Neuronal stem cell (in vitro differentiated cells): Measurements from ENCODE around the gene ANKH.
A peak's percentile ranks its signal among the peaks of the same experiment; 100 is the strongest.

Experiments
- DNase-seq: peaks from one replicate; pipeline ENCODE4 v3.0.0-alpha.2; 2013; ENCODE audit warnings: low spot score
- H2AFZ ChIP-seq: one replicate; pipeline ENCODE4 v1.6.1; 2013; ENCODE audit warnings: mild to moderate bottlenecking, low read length, inconsistent platforms
- H2AK5ac ChIP-seq: 2 replicates; pipeline ENCODE4 v1.6.1; 2013; ENCODE audit warnings: low read depth, mild to moderate bottlenecking, inconsistent platforms, low read length, moderate library complexity, mixed read lengths
- H2BK120ac ChIP-seq: 2 replicates; pipeline ENCODE4 v1.6.1; 2013; ENCODE audit warnings: low read depth, mild to moderate bottlenecking, inconsistent platforms, low read length, moderate library complexity, mixed read lengths
- H2BK12ac ChIP-seq: one replicate; pipeline ENCODE4 v1.6.1; 2013; ENCODE audit warnings: low read length, inconsistent platforms
- H2BK15ac ChIP-seq: 2 replicates; pipeline ENCODE4 v1.6.1; 2013; ENCODE audit warnings: mild to moderate bottlenecking, low read length, inconsistent platforms, mixed read lengths
- H2BK5ac ChIP-seq: one replicate; pipeline ENCODE4 v1.6.1; 2013; ENCODE audit warnings: inconsistent platforms, mild to moderate bottlenecking, low read length, moderate library complexity
- H3K14ac ChIP-seq: one replicate; pipeline ENCODE4 v1.6.1; 2013; ENCODE audit warnings: low read length, inconsistent platforms
- H3K18ac ChIP-seq: 2 replicates; pipeline ENCODE4 v1.6.1; 2013; ENCODE audit warnings: low read length, inconsistent platforms
- H3K23ac ChIP-seq: 2 replicates; pipeline ENCODE4 v1.6.1; 2013; ENCODE audit warnings: low read depth, mild to moderate bottlenecking, mixed read lengths, low read length, inconsistent platforms; ENCODE audit not compliant: poor library complexity
- H3K27ac ChIP-seq: replicated peaks from 3 replicates; pipeline ENCODE4 v1.5.1; 2013; ENCODE audit warnings: low read length, inconsistent platforms
- H3K27me3 ChIP-seq, 3 experiments: 2 replicates each; pipeline ENCODE4 v1.6.1; 2013; ENCODE audit warnings: low read length in 3 of 3, mild to moderate bottlenecking in 2 of 3, inconsistent platforms in 1 of 3, low read depth in 1 of 3, mixed read lengths in 1 of 3, moderate library complexity in 1 of 3; ENCODE audit not compliant: control insufficient read depth in 3 of 3, insufficient read depth in 3 of 3
- H3K36me3 ChIP-seq, 2 donors: replicated peaks in 1 of 2; 2 replicates each; pipeline ENCODE4 v1.6.1; 2013; ENCODE audit warnings: low read length in 2 of 2; ENCODE audit not compliant: control insufficient read depth in 2 of 2, insufficient read depth in 2 of 2
- H3K4ac ChIP-seq: 2 replicates; pipeline ENCODE4 v1.6.1; 2013; ENCODE audit warnings: inconsistent platforms, mild to moderate bottlenecking, low read length, moderate library complexity
- H3K4me1 ChIP-seq, 2 donors: 1 replicate in 1 of 2; 2 replicates in 1 of 2; pipeline ENCODE4 v1.6.1; 2013; ENCODE audit warnings: low read length in 2 of 2, low read depth in 1 of 2; ENCODE audit not compliant: control insufficient read depth in 2 of 2, insufficient read depth in 1 of 2
- H3K4me2 ChIP-seq: one replicate; pipeline ENCODE4 v1.6.1; 2013; ENCODE audit warnings: mild to moderate bottlenecking, low read length, inconsistent platforms; ENCODE audit not compliant: insufficient read depth, poor library complexity, severe bottlenecking
- H3K4me3 ChIP-seq, 2 donors: 2 replicates each; pipeline ENCODE4 v1.5.1; 2013; ENCODE audit warnings: low read length in 2 of 2, mild to moderate bottlenecking in 2 of 2, inconsistent platforms in 1 of 2, moderate library complexity in 1 of 2
- H3K79me1 ChIP-seq: one replicate; pipeline ENCODE4 v1.6.1; 2013; ENCODE audit warnings: low read depth, mild to moderate bottlenecking, inconsistent platforms, low read length, moderate library complexity
- H3K9ac ChIP-seq: one replicate; pipeline ENCODE4 v1.6.1; 2013; ENCODE audit warnings: mild to moderate bottlenecking, low read depth, low read length, inconsistent platforms; ENCODE audit not compliant: poor library complexity
- H3K9me3 ChIP-seq, 2 donors: replicated peaks in 1 of 2; 2 replicates each; pipeline versions ENCODE3 to v1.6.1; 2013; ENCODE audit warnings: low read length in 2 of 2, mild to moderate bottlenecking in 2 of 2, inconsistent platforms in 1 of 2, low read depth in 1 of 2, mixed read lengths in 1 of 2, moderate library complexity in 1 of 2; ENCODE audit not compliant: control insufficient read depth in 2 of 2, insufficient read depth in 1 of 2
- H4K8ac ChIP-seq: one replicate; pipeline ENCODE4 v1.6.1; 2013; ENCODE audit warnings: low read depth, mild to moderate bottlenecking, inconsistent platforms, low read length, moderate library complexity
- H4K91ac ChIP-seq: one replicate; pipeline ENCODE4 v1.6.1; 2013; ENCODE audit warnings: low read length, low read depth, mild to moderate bottlenecking, inconsistent platforms; ENCODE audit not compliant: poor library complexity
- WGBS, 2 donors: extraction: QIAGEN DNeasy Blood & Tissue Kit; methylation state at CpG; one replicate each; pipeline ENCODE4 v1.1.7; 2013; ENCODE audit warnings: missing lambda C conversion rate in 2 of 2, mixed read lengths in 1 of 2; ENCODE audit not compliant: insufficient read length in 2 of 2, insufficient replicate concordance in 1 of 2; ENCODE audit errors: extremely low coverage in 2 of 2; 5-methylcytosine and 5-hydroxymethylcytosine counted together

The ANKH gene

GRCh38 chr5:14884062-14884612, 12.6 kb upstream of the ANKH start:
- no peak overlapping the region for H3K14ac ChIP-seq
- no peak overlapping the region for H2BK12ac ChIP-seq
- H3K27me3 ChIP-seq: peaks cover 0 to 7% (median 0%) of the 10 kb centered on the region in 3 experiments
- WGBS, 2 donors: no CpG with 5 or more reads among the region's 4 CpGs
- no peaks in the 10 kb centered on the region for H3K9me3 ChIP-seq
- no peak overlapping the region for H4K8ac ChIP-seq
- H2BK5ac ChIP-seq: no peak overlapping the region
- H2AK5ac ChIP-seq: no peak overlapping the region
- no peak overlapping the region for H2BK120ac ChIP-seq
- no peak overlapping the region for H2AFZ ChIP-seq
- no peak overlapping the region for H3K18ac ChIP-seq
- H3K23ac ChIP-seq: no peak overlapping the region
- peaks cover 0 to 3% of the 10 kb centered on the region in 2 donors for H3K4me1 ChIP-seq
- no peak overlapping the region for H3K27ac ChIP-seq
- H3K4me3 ChIP-seq: no peak overlapping the region
- H2BK15ac ChIP-seq: no peak overlapping the region
- no peak for DNase-seq
- no peak overlapping the region for H3K4me2 ChIP-seq
- H4K91ac ChIP-seq: no peak overlapping the region
- no peaks in the 10 kb centered on the region for H3K36me3 ChIP-seq
- H3K4ac ChIP-seq: no peak overlapping the region
- no peak overlapping the region for H3K9ac ChIP-seq
- H3K79me1 ChIP-seq: no peaks in the 10 kb centered on the region

GRCh38 chr5:14882658-14883580, 11.3 kb upstream of the ANKH start:
- Histone ChIP-seq H3K4me1 (peaks cover 0 to 3% of the 10 kb centered on the region in 2 donors), H3K14ac (peak overlapping the region; percentile 79), H3K4me2 (no peak overlapping the region), H3K36me3 (no peaks in the 10 kb centered on the region), H3K79me1 (no peaks in the 10 kb centered on the region), H2AK5ac (peak overlapping the region; percentile 2), H2BK15ac (no peak overlapping the region), H3K9ac (peak overlapping the region; percentile 30), H3K27ac (no peak overlapping the region), H3K18ac (peak overlapping the region; percentile 46), H3K27me3 (no peaks in the 10 kb centered on the region), H2BK12ac (no peak overlapping the region), H2AFZ (no peak overlapping the region), H3K4me3 (no peak overlapping the region), H2BK120ac (no peak overlapping the region), H3K9me3 (no peaks in the 10 kb centered on the region), H2BK5ac (peak overlapping the region; percentile 72), H3K23ac (no peak overlapping the region), H4K8ac (no peak overlapping the region), H4K91ac (no peak overlapping the region), H3K4ac (no peak overlapping the region)
- no CpG with 5 or more reads among the region's 10 CpGs for WGBS, 2 donors
- no peak for DNase-seq

- H3K27me3 ChIP-seq: no peaks in the 10 kb centered on the region
- no peak overlapping the region for H4K91ac ChIP-seq
- H3K9ac ChIP-seq: no peak overlapping the region
- H3K27ac ChIP-seq: no peak overlapping the region
- no CpG with 5 or more reads among the region's 9 CpGs for WGBS, 2 donors
- H2BK12ac ChIP-seq: no peak overlapping the region
- no peak overlapping the region for H2AK5ac ChIP-seq
- peaks cover 0 to 3% of the 10 kb centered on the region in 2 donors for H3K4me1 ChIP-seq
- peak overlapping the region; percentile 32 for H3K14ac ChIP-seq
- H2AFZ ChIP-seq: no peak overlapping the region
- H3K4ac ChIP-seq: no peak overlapping the region
- no peak overlapping the region for H2BK5ac ChIP-seq
- H3K23ac ChIP-seq: no peak overlapping the region
- H3K9me3 ChIP-seq: no peaks in the 10 kb centered on the region
- H3K36me3 ChIP-seq: no peaks in the 10 kb centered on the region
- no peaks in the 10 kb centered on the region for H3K79me1 ChIP-seq
- no peak overlapping the region for H3K4me2 ChIP-seq
- H3K18ac ChIP-seq: peak overlapping the region; percentile 54
- no peak overlapping the region for H2BK15ac ChIP-seq
- no peak overlapping the region for H4K8ac ChIP-seq
- H2BK120ac ChIP-seq: peak overlapping the region; percentile 42
- no peak for DNase-seq
- no peak overlapping the region for H3K4me3 ChIP-seq
Observed at GRCh38 chr5:14881826-14882225, 10.2 kb upstream of the ANKH start.

- H3K27me3 ChIP-seq: no peaks in the 10 kb centered on the region
- H3K4ac ChIP-seq: no peak overlapping the region
- no peak overlapping the region for H2BK5ac ChIP-seq
- no CpG with 5 or more reads among the region's 1 CpG for WGBS, 2 donors
- no peaks in the 10 kb centered on the region for H3K9me3 ChIP-seq
- no peak overlapping the region for H4K91ac ChIP-seq
- H2AFZ ChIP-seq: no peak overlapping the region
- no peak overlapping the region for H3K14ac ChIP-seq
- no peak overlapping the region for H2BK120ac ChIP-seq
- no peak overlapping the region for H3K9ac ChIP-seq
- no peaks in the 10 kb centered on the region for H3K79me1 ChIP-seq
- no peak for DNase-seq
- H2AK5ac ChIP-seq: no peak overlapping the region
- no peak overlapping the region for H3K4me2 ChIP-seq
- H3K36me3 ChIP-seq: no peaks in the 10 kb centered on the region
- no peak overlapping the region for H3K27ac ChIP-seq
- H2BK12ac ChIP-seq: no peak overlapping the region
- H3K4me3 ChIP-seq: no peak overlapping the region
- peaks cover 0 to 3% of the 10 kb centered on the region in 2 donors for H3K4me1 ChIP-seq
- no peak overlapping the region for H3K18ac ChIP-seq
- H3K23ac ChIP-seq: no peak overlapping the region
- no peak overlapping the region for H4K8ac ChIP-seq
- no peak overlapping the region for H2BK15ac ChIP-seq
Observed at GRCh38 chr5:14880688-14881087, 9.1 kb upstream of the ANKH start.
